Measurements from ENCODE around the gene TMEM54. TPM values are rescaled to one million over a fixed set of nuclear protein-coding genes. Genes with fewer than 3 reads are reported as not detected.

The TMEM54 gene
- total and polyA plus RNA-seq, 10 of the 15 experiments (the other 5 are each of a cell fraction or from before 2014, with no cell fraction given): 0.07 to 0.94 (median 0.56) TPM; not detected in 1

DNA sequence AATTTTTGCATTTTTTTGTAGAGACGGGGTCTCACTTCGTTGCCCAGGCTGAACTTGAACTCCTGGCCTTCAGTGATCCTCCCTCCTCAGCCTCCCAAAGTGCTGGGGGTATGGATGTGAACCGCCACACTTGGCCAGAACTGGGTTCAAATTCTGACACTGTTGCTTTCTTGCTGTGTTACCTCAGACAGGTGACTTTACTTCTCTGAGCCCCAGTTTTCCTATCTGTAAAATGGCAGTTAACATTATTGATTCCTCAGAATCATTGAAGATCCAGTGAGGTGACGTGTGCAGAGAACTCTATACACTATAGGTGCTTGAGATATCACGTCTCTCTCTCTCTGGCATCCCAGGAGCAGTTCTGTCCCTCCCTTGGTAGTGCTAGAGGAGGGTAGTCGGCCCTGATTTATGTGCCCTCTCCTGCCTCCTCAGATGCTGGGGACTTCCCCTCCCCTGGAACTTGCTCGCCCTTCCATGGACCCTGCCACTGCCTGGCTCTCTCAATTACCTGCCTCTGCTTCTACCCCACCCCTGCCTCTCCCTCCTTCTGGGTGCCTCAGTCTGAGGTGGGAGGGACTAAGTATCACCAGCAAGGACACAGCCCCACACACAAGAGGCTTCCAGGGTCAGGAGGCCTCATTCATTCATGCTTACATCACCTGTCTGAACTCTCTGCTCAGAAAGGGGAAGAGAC lies 17.7 kb downstream of the TMEM54 start (continued):
- TF ChIP-seq, protein P1, sequence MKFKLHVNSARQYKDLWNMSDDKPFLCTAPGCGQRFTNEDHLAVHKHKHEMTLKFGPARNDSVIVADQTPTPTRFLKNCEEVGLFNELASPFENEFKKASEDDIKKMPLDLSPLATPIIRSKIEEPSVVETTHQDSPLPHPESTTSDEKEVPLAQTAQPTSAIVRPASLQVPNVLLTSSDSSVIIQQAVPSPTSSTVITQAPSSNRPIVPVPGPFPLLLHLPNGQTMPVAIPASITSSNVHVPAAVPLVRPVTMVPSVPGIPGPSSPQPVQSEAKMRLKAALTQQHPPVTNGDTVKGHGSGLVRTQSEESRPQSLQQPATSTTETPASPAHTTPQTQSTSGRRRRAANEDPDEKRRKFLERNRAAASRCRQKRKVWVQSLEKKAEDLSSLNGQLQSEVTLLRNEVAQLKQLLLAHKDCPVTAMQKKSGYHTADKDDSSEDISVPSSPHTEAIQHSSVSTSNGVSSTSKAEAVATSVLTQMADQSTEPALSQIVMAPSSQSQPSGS (IDR thresholded peaks at IDR 0.05; ENCODE audit: low read length): no peak
- TF ChIP-seq RFX5 (IDR thresholded peaks at IDR 0.05; ENCODE audit: low read depth, low read length): no peak
- TF ChIP-seq TARDBP (IDR thresholded peaks at IDR 0.05; ENCODE audit: borderline replicate concordance): no peak
- TF ChIP-seq SMAD5 (IDR thresholded peaks at IDR 0.05; ENCODE audit: low read depth): no peak
- no peak for TF ChIP-seq MTA2 (IDR thresholded peaks at IDR 0.05; ENCODE audit: low read depth)
- TF ChIP-seq NFIC (IDR thresholded peaks at IDR 0.05; ENCODE audit: low read depth, low read length): no peak

DNA sequence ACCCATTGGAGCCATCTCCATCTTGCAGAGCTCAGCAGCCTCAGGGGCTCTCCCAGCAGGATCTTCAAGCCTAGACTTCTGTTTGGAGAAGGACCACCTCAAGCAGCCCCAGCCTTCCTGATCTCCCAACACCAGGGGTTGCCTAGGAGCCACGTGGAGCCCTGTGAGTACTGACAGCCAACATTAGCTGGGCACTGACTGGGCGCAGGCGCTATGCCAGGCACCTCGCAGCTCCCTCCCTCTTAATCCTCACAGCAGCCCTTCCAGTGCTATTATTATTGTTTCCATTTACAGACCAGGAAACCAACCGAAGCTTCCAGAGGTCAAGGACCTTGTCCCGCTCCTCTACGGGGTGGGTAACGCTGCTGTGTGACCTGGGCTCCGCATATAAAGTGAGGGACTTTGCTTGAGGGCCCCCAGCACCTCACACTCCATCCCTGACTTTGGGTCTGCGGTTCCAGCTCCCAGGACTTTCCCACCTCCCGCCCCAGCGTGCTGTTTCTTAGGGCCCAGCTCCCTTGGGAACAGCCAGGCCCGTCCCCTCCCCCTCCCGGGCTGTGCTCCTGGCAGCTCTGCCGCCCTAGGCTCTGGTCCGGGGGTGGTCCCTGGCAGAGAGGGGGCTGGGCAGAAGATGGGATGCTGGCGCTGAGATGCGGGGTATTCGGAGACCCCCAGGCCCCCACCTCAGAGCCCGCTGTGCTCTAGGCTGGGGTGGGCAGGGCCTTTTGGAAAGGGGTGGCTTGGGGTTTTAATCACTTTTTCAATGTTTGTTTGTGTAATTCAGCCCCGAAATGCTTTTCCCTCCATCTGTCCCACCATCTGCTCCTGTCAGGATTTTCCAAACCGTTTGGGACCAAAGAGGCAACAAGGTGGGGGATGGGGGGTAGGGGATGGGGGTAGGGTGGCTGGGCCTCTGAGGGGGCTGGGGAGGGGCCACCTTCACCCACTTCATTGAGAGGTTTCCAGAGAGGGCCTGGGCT lies 19.0 kb downstream of the TMEM54 start:
- Histone ChIP-seq H2AFZ (ENCODE audit: control insufficient read depth, low read depth, low read length) (no peak overlapping the region), H3K4me1 (ENCODE audit: control insufficient read depth, insufficient read depth, low read length) (no peaks in the 10 kb centered on the region), H3K27me3 (replicated peaks in 1 of 2; ENCODE audit: control insufficient read depth in 2 of 2, insufficient read depth in 2 of 2, low read length in 1 of 2) (peaks cover 3 to 5% of the 10 kb centered on the region in 2 experiments; a peak in 3 of 4 replicates), H3K79me2 (ENCODE audit: control insufficient read depth, insufficient read depth, low read length) (no peaks in the 10 kb centered on the region), H3K4me3 (no peak overlapping the region), H4K20me1 (ENCODE audit: control insufficient read depth, insufficient read depth) (no peaks in the 10 kb centered on the region), H3K9ac (ENCODE audit: control insufficient read depth, insufficient read depth, low read length) (no peak overlapping the region), H3K4me2 (ENCODE audit: control insufficient read depth, insufficient read depth) (no peak overlapping the region), H3K9me3 (replicated peaks; ENCODE audit: control insufficient read depth, insufficient read depth, low read length) (no peaks in the 10 kb centered on the region), H3K36me3 (ENCODE audit: control insufficient read depth in 2 of 2, insufficient read depth in 2 of 2, low read length in 1 of 2) (no peaks in the 10 kb centered on the region), H3K27ac (ENCODE audit: control insufficient read depth, insufficient read depth) (no peak overlapping the region)
- DNase-seq (ENCODE audit: low read depth, low spot score) (no peak), ATAC-seq (no peak), FAIRE-seq (no peak)
- BruUV-seq (replicated peaks): no TSS peak
- ChIA-PET CTCF (interaction anchor here (0.6 to 1.2 kb wide), 3 partner anchors 10 to 170 kb away, joined by 3 to 4 read pairs (median 3); no protein-coding TSS in a partner anchor), SMC1A (ENCODE audit: uncharacterized antibody, unreplicated experiment) (interaction anchor here (0.8 kb wide), 1 partner anchor 23 kb away, joined by 3 read pairs; no protein-coding TSS in a partner anchor), POLR2A (interaction anchor here (1.0 kb wide), 1 partner anchor 60 kb away, joined by 3 read pairs; no protein-coding TSS in a partner anchor), RAD21 (ENCODE audit: unreplicated experiment) (no interaction called here)
- in situ Hi-C loops (cut with MboI): no loop called here
- WGBS (ENCODE audit: insufficient coverage, insufficient replicate concordance, low lambda C conversion rate, missing lambda C conversion rate): 33% methylated on average over 22 of the region's 22 CpGs
- intact Hi-C loops (cut with micrococcal nuclease; ENCODE audit: unreplicated experiment): no loop called here
- TF ChIP-seq, protein P2, sequence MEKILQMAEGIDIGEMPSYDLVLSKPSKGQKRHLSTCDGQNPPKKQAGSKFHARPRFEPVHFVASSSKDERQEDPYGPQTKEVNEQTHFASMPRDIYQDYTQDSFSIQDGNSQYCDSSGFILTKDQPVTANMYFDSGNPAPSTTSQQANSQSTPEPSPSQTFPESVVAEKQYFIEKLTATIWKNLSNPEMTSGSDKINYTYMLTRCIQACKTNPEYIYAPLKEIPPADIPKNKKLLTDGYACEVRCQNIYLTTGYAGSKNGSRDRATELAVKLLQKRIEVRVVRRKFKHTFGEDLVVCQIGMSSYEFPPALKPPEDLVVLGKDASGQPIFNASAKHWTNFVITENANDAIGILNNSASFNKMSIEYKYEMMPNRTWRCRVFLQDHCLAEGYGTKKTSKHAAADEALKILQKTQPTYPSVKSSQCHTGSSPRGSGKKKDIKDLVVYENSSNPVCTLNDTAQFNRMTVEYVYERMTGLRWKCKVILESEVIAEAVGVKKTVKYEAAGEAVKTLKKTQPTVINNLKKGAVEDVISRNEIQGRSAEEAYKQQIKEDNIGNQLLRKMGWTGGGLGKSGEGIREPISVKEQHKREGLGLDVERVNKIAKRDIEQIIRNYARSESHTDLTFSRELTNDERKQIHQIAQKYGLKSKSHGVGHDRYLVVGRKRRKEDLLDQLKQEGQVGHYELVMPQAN (conservative IDR thresholded peaks at IDR 0.05): no peak
- TF ChIP-seq MEF2A (IDR thresholded peaks at IDR 0.05; ENCODE audit: insufficient read depth, low read depth, low read length) (no peak), IKZF2 (IDR thresholded peaks at IDR 0.05) (no peak), ZNF384 (IDR thresholded peaks at IDR 0.05; ENCODE audit: borderline replicate concordance, low read depth, low read length) (no peak)
- TF ChIP-seq, protein P3, sequence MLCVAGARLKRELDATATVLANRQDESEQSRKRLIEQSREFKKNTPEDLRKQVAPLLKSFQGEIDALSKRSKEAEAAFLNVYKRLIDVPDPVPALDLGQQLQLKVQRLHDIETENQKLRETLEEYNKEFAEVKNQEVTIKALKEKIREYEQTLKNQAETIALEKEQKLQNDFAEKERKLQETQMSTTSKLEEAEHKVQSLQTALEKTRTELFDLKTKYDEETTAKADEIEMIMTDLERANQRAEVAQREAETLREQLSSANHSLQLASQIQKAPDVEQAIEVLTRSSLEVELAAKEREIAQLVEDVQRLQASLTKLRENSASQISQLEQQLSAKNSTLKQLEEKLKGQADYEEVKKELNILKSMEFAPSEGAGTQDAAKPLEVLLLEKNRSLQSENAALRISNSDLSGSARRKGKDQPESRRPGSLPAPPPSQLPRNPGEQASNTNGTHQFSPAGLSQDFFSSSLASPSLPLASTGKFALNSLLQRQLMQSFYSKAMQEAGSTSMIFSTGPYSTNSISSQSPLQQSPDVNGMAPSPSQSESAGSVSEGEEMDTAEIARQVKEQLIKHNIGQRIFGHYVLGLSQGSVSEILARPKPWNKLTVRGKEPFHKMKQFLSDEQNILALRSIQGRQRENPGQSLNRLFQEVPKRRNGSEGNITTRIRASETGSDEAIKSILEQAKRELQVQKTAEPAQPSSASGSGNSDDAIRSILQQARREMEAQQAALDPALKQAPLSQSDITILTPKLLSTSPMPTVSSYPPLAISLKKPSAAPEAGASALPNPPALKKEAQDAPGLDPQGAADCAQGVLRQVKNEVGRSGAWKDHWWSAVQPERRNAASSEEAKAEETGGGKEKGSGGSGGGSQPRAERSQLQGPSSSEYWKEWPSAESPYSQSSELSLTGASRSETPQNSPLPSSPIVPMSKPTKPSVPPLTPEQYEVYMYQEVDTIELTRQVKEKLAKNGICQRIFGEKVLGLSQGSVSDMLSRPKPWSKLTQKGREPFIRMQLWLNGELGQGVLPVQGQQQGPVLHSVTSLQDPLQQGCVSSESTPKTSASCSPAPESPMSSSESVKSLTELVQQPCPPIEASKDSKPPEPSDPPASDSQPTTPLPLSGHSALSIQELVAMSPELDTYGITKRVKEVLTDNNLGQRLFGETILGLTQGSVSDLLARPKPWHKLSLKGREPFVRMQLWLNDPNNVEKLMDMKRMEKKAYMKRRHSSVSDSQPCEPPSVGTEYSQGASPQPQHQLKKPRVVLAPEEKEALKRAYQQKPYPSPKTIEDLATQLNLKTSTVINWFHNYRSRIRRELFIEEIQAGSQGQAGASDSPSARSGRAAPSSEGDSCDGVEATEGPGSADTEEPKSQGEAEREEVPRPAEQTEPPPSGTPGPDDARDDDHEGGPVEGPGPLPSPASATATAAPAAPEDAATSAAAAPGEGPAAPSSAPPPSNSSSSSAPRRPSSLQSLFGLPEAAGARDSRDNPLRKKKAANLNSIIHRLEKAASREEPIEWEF (IDR thresholded peaks at IDR 0.05; ENCODE audit: insufficient replicate concordance, low read depth, low read length): no peak

Data from GM12878 (cell line).